Nephron (organoid): ENCODE data around the gene CA9.

Experiments
- H3K27ac Mint-ChIP-seq, 3 experiments: 2 replicates each; pipeline ENCODE4 v1.8.0; 2020; ENCODE audit warnings: mixed read lengths in 3 of 3, mild to moderate bottlenecking in 2 of 3, moderate library complexity in 1 of 3
- H3K27me3 Mint-ChIP-seq: 2 replicates; pipeline ENCODE4 v1.8.0; 2021; ENCODE audit warnings: low read depth, mild to moderate bottlenecking, moderate library complexity, mixed read lengths
- H3K36me3 Mint-ChIP-seq: 2 replicates; pipeline ENCODE4 v1.8.0; 2020; ENCODE audit warnings: low read depth, mixed read lengths
- H3K4me1 Mint-ChIP-seq: 2 replicates; pipeline ENCODE4 v1.8.0; 2020; ENCODE audit warnings: mixed read lengths
- H3K4me3 Mint-ChIP-seq, 3 experiments: 2 replicates each; pipeline ENCODE4 v1.8.0; 2020; ENCODE audit warnings: mild to moderate bottlenecking in 3 of 3, mixed read lengths in 3 of 3, moderate library complexity in 2 of 3
- H3K9me3 Mint-ChIP-seq: 2 replicates; pipeline ENCODE4 v1.8.0; 2020; ENCODE audit warnings: mixed read lengths
- CTCF ChIP-seq, 3 experiments: fragments of 200-600 bp; sonication (generic); IDR thresholded peaks; one replicate each; pipeline ENCODE4 v1.5.0; 2021; ENCODE audit warnings: antibody characterized with exemption in 3 of 3; ENCODE audit not compliant: unreplicated experiment in 3 of 3

The CA9 gene

GRCh38 chr9:35679091-35679490 lies 5.4 kb downstream of the CA9 start:
- Mint-ChIP-seq H3K36me3 (peaks cover 23% of the 10 kb centered on the region), H3K4me1 (peaks cover 36% of the 10 kb centered on the region), H3K4me3 (peak overlapping the region in 1 of 3 experiments; percentile 5), H3K27me3 (peaks cover 4% of the 10 kb centered on the region), H3K27ac (no peak overlapping the region), H3K9me3 (no peaks in the 10 kb centered on the region)
- no peak for TF ChIP-seq CTCF (IDR thresholded peaks at IDR 0.05; ENCODE audit: unreplicated experiment in 3 of 3)

- H3K4me1 Mint-ChIP-seq, result peaks cover 34% of the 10 kb centered on the region
- H3K4me3 Mint-ChIP-seq, result no peak overlapping the region
These were observed 6.1 kb downstream of the CA9 start for GRCh38 chr9:35679766-35680330.

GRCh38 chr9:35680331-35681105 lies 6.8 kb downstream of the CA9 start:
- no peak for TF ChIP-seq CTCF (IDR thresholded peaks at IDR 0.05; ENCODE audit: unreplicated experiment in 3 of 3)
- Mint-ChIP-seq H3K27ac (peak overlapping the region in 1 of 3 experiments; percentile 21), H3K27me3 (peaks cover 3% of the 10 kb centered on the region), H3K4me1 (peaks cover 38% of the 10 kb centered on the region), H3K9me3 (no peaks in the 10 kb centered on the region), H3K4me3 (no peak overlapping the region), H3K36me3 (peaks cover 30% of the 10 kb centered on the region)

More at GRCh38 chr9:35679766-35680330, 6.1 kb downstream of the CA9 start:
- Mint-ChIP-seq H3K9me3 (no peaks in the 10 kb centered on the region), H3K27me3 (peaks cover under 1% of the 10 kb centered on the region), H3K27ac (peak overlapping the region in 1 of 3 experiments; percentile 21), H3K36me3 (peaks cover 30% of the 10 kb centered on the region)
- TF ChIP-seq CTCF (IDR thresholded peaks at IDR 0.05; ENCODE audit: unreplicated experiment in 3 of 3), result no peak

- Mint-ChIP-seq H3K4me3 (peak overlapping the region in 1 of 3 experiments; percentile 0), H3K27me3 (peaks cover 3% of the 10 kb centered on the region), H3K36me3 (peaks cover 34% of the 10 kb centered on the region), H3K9me3 (no peaks in the 10 kb centered on the region), H3K4me1 (peaks cover 42% of the 10 kb centered on the region), H3K27ac (peak overlapping the region; percentile 17 to 35 (median 19))
- TF ChIP-seq CTCF (IDR thresholded peaks at IDR 0.05; ENCODE audit: unreplicated experiment in 3 of 3), result no peak
These were observed 7.7 kb downstream of the CA9 start for GRCh38 chr9:35681341-35682002.

- no peaks in the 10 kb centered on the region for H3K9me3 Mint-ChIP-seq
- peaks cover 46% of the 10 kb centered on the region for H3K4me1 Mint-ChIP-seq
- H3K4me3 Mint-ChIP-seq, result peak overlapping the region in 1 of 3 experiments; percentile 66
- TF ChIP-seq CTCF (IDR thresholded peaks at IDR 0.05; ENCODE audit: unreplicated experiment in 3 of 3), result no peak
- H3K27ac Mint-ChIP-seq, result peak overlapping the region in 2 of 3 experiments; percentile 17 to 40
- H3K36me3 Mint-ChIP-seq, result peaks cover 38% of the 10 kb centered on the region
- H3K27me3 Mint-ChIP-seq, result peaks cover 3% of the 10 kb centered on the region
These were observed 8.3 kb downstream of the CA9 start for GRCh38 chr9:35682051-35682450.
